Measurements from ENCODE around the gene CAND1. TPM values are rescaled to one million over a fixed set of nuclear protein-coding genes. Genes with fewer than 3 reads are reported as not detected.

Gene CAND1
- total RNA-seq, 1 experiment from 2014 or later = 230 TPM

- Histone ChIP-seq H3K23me2 (ENCODE audit: insufficient read length, low read depth, low read length, poor library complexity, severe bottlenecking) (no peaks in the 10 kb centered on the region), H3T11ph (ENCODE audit: low read length) (no peak overlapping the region), H3K9me3 (ENCODE audit: control insufficient read depth, low read depth, low read length) (no peaks in the 10 kb centered on the region), H2BK12ac (ENCODE audit: insufficient read length, low read depth, low read length) (no peak overlapping the region), H3K4me1 (ENCODE audit: insufficient read depth, low read length) (no peaks in the 10 kb centered on the region), H2BK15ac (ENCODE audit: low read depth, low read length) (no peak overlapping the region), H3K18ac (ENCODE audit: insufficient read length, low read depth, low read length) (no peak overlapping the region), H3K79me2 (ENCODE audit: insufficient read depth, low read length) (no peaks in the 10 kb centered on the region), H2BK120ac (ENCODE audit: low read depth, low read length, poor library complexity, severe bottlenecking) (no peak overlapping the region), H3K4ac (ENCODE audit: low read depth, low read length) (no peak overlapping the region), H2BK5ac (ENCODE audit: insufficient read length, low read length) (no peak overlapping the region), H4K20me1 (ENCODE audit: control insufficient read depth, insufficient read depth, insufficient read length) (no peaks in the 10 kb centered on the region), H2BK20ac (ENCODE audit: low read depth, low read length, poor library complexity, severe bottlenecking) (no peak overlapping the region), H3K4me2 (ENCODE audit: insufficient read depth, insufficient read length, low read length) (no peak overlapping the region), H3K56ac (ENCODE audit: insufficient read length, low read depth, low read length) (no peak overlapping the region), H3K27me3 (ENCODE audit: insufficient read depth, low read length) (no peaks in the 10 kb centered on the region), H3K27ac (ENCODE audit: insufficient read length, low read depth, low read length) (no peak overlapping the region), H3K9ac (ENCODE audit: extremely low read depth, insufficient read length, low read length) (no peak overlapping the region), H3K14ac (ENCODE audit: insufficient read depth, low read length) (no peak overlapping the region), H3K79me1 (ENCODE audit: insufficient read depth, low read depth, low read length, poor library complexity, severe bottlenecking) (no peaks in the 10 kb centered on the region), H2AFZ (ENCODE audit: low read length) (no peak overlapping the region), H4K8ac (replicated peaks; ENCODE audit: insufficient read length, low read depth, low read length) (no peak overlapping the region), H2AK5ac (ENCODE audit: insufficient read length, low read length) (no peak overlapping the region), H4K5ac (ENCODE audit: insufficient read length, low read depth, low read length) (no peak overlapping the region), H3K23ac (ENCODE audit: insufficient read length, low read depth, low read length) (no peak overlapping the region), H4K91ac (ENCODE audit: insufficient read length, low read depth, low read length) (no peak overlapping the region)
- Mint-ChIP-seq H3K27me3 (ENCODE audit: low read depth) (no peaks in the 10 kb centered on the region), H3K9me3 (no peaks in the 10 kb centered on the region), H3K4me3 (no peak overlapping the region), H3K27ac (no peak overlapping the region; a peak in 1 of 7 replicates), H3K4me1 (no peaks in the 10 kb centered on the region), H3K36me3 (ENCODE audit: insufficient read depth in 1 of 3, low read depth in 3 of 3) (no peaks in the 10 kb centered on the region)
- whole genome bisulfite sequencing (ENCODE audit: extremely low coverage, insufficient read length, low lambda C conversion rate) = no CpG with 5 or more reads among the region's 5 CpGs
- TF ChIP-seq, protein P1, sequence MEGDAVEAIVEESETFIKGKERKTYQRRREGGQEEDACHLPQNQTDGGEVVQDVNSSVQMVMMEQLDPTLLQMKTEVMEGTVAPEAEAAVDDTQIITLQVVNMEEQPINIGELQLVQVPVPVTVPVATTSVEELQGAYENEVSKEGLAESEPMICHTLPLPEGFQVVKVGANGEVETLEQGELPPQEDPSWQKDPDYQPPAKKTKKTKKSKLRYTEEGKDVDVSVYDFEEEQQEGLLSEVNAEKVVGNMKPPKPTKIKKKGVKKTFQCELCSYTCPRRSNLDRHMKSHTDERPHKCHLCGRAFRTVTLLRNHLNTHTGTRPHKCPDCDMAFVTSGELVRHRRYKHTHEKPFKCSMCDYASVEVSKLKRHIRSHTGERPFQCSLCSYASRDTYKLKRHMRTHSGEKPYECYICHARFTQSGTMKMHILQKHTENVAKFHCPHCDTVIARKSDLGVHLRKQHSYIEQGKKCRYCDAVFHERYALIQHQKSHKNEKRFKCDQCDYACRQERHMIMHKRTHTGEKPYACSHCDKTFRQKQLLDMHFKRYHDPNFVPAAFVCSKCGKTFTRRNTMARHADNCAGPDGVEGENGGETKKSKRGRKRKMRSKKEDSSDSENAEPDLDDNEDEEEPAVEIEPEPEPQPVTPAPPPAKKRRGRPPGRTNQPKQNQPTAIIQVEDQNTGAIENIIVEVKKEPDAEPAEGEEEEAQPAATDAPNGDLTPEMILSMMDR (conservative IDR thresholded peaks at IDR 0.05) = no peak
- DNase-seq = no peak
These were observed 12.5 kb upstream of the CAND1 start for GRCh38 chr12:67256649-67257048.

All from H9 (cell line).